ENCODE data around the gene MAP4K4.

DNA sequence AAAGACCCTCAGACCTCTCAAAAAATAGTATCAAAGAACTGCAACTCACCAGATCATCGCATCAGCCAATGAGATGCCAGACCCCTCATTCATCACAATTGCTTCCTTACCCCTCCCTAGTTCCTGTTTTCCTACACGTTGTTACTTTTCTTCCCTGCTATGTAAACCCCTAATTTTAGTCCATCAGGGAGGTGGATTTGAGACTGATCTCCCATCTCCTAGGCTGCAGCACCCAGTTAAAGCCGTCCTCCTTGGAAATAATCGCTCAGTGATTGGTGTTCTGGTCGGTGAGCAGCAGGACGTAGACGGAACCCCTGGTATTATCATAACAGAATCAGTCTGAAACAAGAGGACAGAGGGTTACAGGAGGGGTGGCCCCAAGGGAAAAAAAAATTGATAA is 44.0 kb upstream of the MAP4K4 start:
- no peak for TF ChIP-seq EZH2phosphoT487 (IDR thresholded peaks at IDR 0.05; ENCODE audit: borderline replicate concordance)
- TF ChIP-seq, protein P1, sequence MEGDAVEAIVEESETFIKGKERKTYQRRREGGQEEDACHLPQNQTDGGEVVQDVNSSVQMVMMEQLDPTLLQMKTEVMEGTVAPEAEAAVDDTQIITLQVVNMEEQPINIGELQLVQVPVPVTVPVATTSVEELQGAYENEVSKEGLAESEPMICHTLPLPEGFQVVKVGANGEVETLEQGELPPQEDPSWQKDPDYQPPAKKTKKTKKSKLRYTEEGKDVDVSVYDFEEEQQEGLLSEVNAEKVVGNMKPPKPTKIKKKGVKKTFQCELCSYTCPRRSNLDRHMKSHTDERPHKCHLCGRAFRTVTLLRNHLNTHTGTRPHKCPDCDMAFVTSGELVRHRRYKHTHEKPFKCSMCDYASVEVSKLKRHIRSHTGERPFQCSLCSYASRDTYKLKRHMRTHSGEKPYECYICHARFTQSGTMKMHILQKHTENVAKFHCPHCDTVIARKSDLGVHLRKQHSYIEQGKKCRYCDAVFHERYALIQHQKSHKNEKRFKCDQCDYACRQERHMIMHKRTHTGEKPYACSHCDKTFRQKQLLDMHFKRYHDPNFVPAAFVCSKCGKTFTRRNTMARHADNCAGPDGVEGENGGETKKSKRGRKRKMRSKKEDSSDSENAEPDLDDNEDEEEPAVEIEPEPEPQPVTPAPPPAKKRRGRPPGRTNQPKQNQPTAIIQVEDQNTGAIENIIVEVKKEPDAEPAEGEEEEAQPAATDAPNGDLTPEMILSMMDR (conservative IDR thresholded peaks at IDR 0.05; ENCODE audit: low read length): no peak
